ENCODE results near the gene RPRD1A. TPM values are rescaled to one million over a fixed set of nuclear protein-coding genes. Genes with fewer than 3 reads are reported as not detected.

Gene RPRD1A
- total and polyA plus RNA-seq, 3 donors from 2014 or later, result 73.4 to 104 (median 98.6) TPM

- Histone ChIP-seq H3K27ac (no peak overlapping the region), H3K27me3 (no peaks in the 10 kb centered on the region), H3K4me3 (no peak overlapping the region), H3K4me1 (no peaks in the 10 kb centered on the region), H3K9me3 (no peaks in the 10 kb centered on the region), H3K36me3 (ENCODE audit: low read depth, missing control alignments) (no peaks in the 10 kb centered on the region)
- TF ChIP-seq CTCF (IDR thresholded peaks at IDR 0.05) (no peak), POLR2A (IDR thresholded peaks at IDR 0.05) (no peak)
- WGBS, 2 donors, result 90 to 100% methylated on average over 1 of the region's 1 CpG
- intact Hi-C loops (cut with DNase I; ENCODE audit: low total_unique reads), result no loop called here
- no peak for DNase-seq
Measured at GRCh38 chr18:36023336-36023735, 44.0 kb downstream of the RPRD1A start.

GRCh38 chr18:36020174-36020711, 47.1 kb downstream of the RPRD1A start:
- intact Hi-C loops (cut with DNase I; ENCODE audit: low total_unique reads), result no loop called here
- 88 to 91% methylated on average over 3 of the region's 3 CpGs for WGBS, 2 donors
- Histone ChIP-seq H3K4me3 (no peak overlapping the region), H3K9me3 (no peaks in the 10 kb centered on the region), H3K27me3 (no peaks in the 10 kb centered on the region), H3K36me3 (ENCODE audit: low read depth, missing control alignments) (no peaks in the 10 kb centered on the region), H3K4me1 (no peaks in the 10 kb centered on the region), H3K27ac (no peak overlapping the region)
- no peak for DNase-seq
- TF ChIP-seq POLR2A (IDR thresholded peaks at IDR 0.05) (no peak), CTCF (IDR thresholded peaks at IDR 0.05) (no peak)

GRCh38 chr18:36017232-36017631, 50.1 kb downstream of the RPRD1A start:
- Histone ChIP-seq H3K27ac (no peak overlapping the region), H3K36me3 (ENCODE audit: low read depth, missing control alignments) (no peaks in the 10 kb centered on the region), H3K27me3 (no peaks in the 10 kb centered on the region), H3K4me1 (no peaks in the 10 kb centered on the region), H3K4me3 (no peak overlapping the region), H3K9me3 (no peaks in the 10 kb centered on the region)
- no peak for TF ChIP-seq POLR2A (IDR thresholded peaks at IDR 0.05)
- no peak for TF ChIP-seq CTCF (IDR thresholded peaks at IDR 0.05)
- no peak for DNase-seq
- WGBS, 2 donors, result 60 to 73% methylated on average over 2 of the region's 2 CpGs
- intact Hi-C loops (cut with DNase I; ENCODE audit: low total_unique reads), result no loop called here

- TF ChIP-seq CTCF (IDR thresholded peaks at IDR 0.05) (no peak), POLR2A (IDR thresholded peaks at IDR 0.05) (no peak)
- no peaks in the 10 kb centered on the region for H3K4me1 ChIP-seq
- intact Hi-C loops (cut with DNase I; ENCODE audit: low total_unique reads), result no loop called here
Measured at GRCh38 chr18:36015629-36016028, 51.7 kb downstream of the RPRD1A start.

GRCh38 chr18:36012891-36013290, 54.5 kb downstream of the RPRD1A start:
- intact Hi-C loops (cut with DNase I; ENCODE audit: low total_unique reads), result no loop called here
- 90 to 95% methylated on average over 2 of the region's 2 CpGs for WGBS, 2 donors
- H3K9me3 ChIP-seq, result no peaks in the 10 kb centered on the region
- DNase-seq, result no peak
- H3K27me3 ChIP-seq, result no peaks in the 10 kb centered on the region
- TF ChIP-seq POLR2A (IDR thresholded peaks at IDR 0.05) (no peak), CTCF (IDR thresholded peaks at IDR 0.05) (no peak)
- no peak overlapping the region for H3K27ac ChIP-seq
- no peak overlapping the region for H3K4me3 ChIP-seq
- no peaks in the 10 kb centered on the region for H3K36me3 ChIP-seq (ENCODE audit: low read depth, missing control alignments)
- no peaks in the 10 kb centered on the region for H3K4me1 ChIP-seq

More at GRCh38 chr18:36015629-36016028, 51.7 kb downstream of the RPRD1A start:
- Histone ChIP-seq H3K27me3 (no peaks in the 10 kb centered on the region), H3K36me3 (ENCODE audit: low read depth, missing control alignments) (no peaks in the 10 kb centered on the region), H3K9me3 (no peaks in the 10 kb centered on the region), H3K27ac (no peak overlapping the region), H3K4me3 (no peak overlapping the region)
- 83 to 94% methylated on average over 3 of the region's 3 CpGs for WGBS, 2 donors
- DNase-seq, result no peak

All from testis (tissue), 3 donors.